Glomerular endothelial cell (primary cell): Measurements from ENCODE around the gene UBE2D2. TPM values are rescaled to one million over a fixed set of nuclear protein-coding genes. Genes with fewer than 3 reads are reported as not detected.
"Not testable (repeated sequence)": the region's sequence is repeated elsewhere in the genome, so short reads cannot be mapped to it uniquely, and the experiment has no call there.

Source experiments
- DNase-seq: peaks from one replicate; pipeline ENCODE4 v3.0.0-alpha.2; 2011; ENCODE audit warnings: low read depth, low spot score; ENCODE audit errors: extremely low read depth
- total RNA-seq: library from RNA; depleted of rRNA; stranded (reverse); fragments of >200 nt; gene quantifications from 2 replicates; pipeline ENCODE4 v1.2.3, GENCODE V29; 2015

The UBE2D2 gene
- 107 and 110 TPM in 2 replicates for total RNA-seq

DNA sequence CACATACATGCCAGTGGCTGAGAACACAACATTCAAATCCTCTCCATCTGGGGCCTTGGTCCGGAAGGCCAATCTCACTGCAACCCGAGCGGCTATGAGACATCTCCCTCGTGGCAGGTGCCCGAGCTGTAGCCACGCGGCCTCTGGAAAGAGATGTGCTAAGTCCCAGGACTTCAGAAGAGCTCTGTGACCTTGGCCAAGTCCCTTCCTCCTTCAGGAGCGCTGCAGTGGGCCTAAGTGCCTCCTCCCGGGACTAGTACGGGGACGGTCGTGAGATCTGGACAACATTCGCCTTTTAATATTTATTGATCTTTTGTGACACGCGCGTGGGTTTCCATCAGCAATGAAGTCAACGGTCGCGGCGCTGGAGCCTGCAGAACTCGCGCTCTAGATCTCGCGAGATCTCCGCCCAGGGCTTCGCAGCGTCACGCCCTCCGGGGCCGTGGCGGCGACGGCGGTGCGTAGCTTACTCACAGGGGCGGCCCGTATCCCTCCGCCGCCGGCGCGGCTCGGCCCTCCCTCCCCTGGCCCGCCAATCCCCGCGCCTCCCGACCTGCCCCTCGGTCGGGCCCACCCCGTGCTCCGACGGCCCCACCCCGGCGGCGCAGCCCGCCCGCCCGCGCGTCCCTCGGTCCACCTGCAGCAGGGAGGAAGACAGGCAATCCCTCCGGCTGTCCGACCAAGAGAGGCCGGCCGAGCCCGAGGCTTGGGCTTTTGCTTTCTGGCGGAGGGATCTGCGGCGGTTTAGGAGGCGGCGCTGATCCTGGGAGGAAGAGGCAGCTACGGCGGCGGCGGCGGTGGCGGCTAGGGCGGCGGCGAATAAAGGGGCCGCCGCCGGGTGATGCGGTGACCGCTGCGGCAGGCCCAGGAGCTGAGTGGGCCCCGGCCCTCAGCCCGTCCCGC lies at the start of gene UBE2D2:
Gene UBE2D2, plus strand, starts transcription at position 588 of the 903 bp plus-strand sequence. CDS start 453 bp downstream, outside the sequence.
- peak; percentile 85 for DNase-seq

DNA sequence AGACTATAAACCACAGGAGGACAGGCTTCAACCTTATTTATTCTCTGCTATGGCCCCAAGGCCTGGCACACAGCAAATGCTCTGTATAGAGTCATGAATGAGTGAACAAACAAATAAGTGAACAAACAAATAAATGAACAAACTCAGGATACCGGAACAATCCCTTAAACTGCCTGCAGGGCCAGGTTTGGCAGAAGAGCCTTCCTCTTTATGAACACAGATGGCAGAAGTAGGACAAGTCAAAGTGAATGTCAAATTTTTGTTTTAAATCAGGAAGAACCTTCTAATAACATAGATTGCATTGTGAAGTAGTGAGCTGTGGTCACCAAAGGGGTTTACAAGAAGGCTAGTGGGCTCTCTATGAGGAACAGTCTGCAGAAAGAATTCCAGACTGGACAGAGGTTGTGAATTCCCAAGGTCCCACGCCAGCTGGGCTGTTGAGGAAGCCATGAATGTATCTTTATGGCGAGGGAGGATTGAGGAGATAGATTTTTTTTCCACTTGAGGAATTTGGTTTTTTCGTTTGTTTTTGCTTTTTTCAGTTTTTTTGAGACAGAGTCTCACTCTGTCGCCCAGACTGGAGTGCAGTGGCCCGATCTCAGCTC lies 48.3 kb upstream of the UBE2D2 start:
- DNase-seq = no peak

GRCh38 chr5:139513434-139513833 lies 47.7 kb upstream of the UBE2D2 start:
- not testable (repeated sequence) for DNase-seq

DNA sequence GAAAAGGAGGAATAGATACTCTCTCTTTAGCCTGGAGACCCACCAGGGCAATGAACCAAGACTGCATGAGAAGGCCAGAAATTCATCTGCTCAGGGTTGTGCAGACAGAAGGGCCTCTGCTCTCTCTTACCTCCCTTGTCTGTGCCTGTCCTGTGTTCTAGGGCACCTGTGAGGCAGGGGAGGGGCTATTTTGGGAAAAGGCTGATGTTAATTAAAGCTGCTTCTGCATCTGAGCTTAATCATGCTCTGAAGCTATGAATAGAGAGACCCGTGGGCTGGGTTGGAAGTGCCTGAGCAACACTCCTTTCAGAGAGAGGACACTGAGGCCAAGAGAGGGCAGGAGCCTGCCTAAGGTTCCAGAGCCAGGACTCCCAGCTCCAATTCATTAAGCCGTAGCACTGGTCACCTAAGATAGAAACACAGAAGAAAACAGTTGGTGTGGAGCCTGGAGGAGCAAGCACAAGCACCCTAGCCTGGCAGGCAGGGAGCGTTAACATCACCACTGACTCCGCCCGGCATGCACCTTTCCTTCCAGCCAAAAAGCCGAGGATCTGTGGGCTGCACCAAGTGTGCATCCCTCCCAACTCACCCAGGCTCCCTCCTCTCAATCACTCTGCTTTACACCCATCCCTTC lies 47.2 kb upstream of the UBE2D2 start:
- DNase-seq = no peak

GRCh38 chr5:139514486-139514856 lies 46.7 kb upstream of the UBE2D2 start:
- no peak for DNase-seq

DNA sequence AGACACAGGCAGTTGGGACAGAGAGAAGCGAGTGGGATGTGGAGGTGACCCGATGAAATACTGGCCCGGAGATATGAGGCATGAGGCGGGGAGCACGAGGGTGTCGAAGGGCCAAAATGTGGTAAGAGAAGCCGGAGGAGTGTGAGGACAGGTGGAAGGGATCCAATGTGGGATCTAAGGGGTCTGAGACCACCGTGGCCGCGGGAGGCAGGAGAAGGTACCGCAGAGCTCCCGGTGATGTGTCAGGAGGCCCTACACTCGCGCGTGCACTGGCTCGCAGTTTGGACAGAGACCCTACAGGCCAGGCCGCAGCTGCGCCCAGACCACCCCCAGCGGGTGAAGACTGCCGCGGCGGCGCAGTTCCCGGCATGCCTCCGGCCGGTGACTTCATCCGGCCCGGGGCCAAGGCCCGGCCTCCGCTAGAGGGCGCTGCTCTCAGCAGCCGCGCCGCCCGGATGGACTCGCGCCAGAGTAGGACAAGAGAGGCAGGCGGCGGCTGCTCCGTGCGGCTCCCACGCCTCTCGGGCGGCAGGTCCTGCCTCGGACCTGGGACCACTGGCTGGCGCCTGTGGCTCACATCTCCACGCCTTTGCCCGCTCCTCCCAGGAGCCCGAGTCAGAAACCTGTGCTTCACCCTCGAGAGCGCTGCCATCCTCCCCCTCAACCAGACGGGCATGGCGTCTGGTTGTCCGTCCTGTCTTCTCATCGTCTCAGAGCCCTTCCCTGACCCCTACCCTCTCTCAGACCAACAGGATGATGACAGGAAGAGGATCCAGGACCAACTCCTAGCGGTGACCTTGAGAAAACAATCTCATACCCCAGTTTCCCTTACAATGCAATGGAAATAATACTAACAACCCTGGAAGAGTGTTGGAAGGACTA lies 43.2 kb upstream of the UBE2D2 start:
- no peak for DNase-seq

DNA sequence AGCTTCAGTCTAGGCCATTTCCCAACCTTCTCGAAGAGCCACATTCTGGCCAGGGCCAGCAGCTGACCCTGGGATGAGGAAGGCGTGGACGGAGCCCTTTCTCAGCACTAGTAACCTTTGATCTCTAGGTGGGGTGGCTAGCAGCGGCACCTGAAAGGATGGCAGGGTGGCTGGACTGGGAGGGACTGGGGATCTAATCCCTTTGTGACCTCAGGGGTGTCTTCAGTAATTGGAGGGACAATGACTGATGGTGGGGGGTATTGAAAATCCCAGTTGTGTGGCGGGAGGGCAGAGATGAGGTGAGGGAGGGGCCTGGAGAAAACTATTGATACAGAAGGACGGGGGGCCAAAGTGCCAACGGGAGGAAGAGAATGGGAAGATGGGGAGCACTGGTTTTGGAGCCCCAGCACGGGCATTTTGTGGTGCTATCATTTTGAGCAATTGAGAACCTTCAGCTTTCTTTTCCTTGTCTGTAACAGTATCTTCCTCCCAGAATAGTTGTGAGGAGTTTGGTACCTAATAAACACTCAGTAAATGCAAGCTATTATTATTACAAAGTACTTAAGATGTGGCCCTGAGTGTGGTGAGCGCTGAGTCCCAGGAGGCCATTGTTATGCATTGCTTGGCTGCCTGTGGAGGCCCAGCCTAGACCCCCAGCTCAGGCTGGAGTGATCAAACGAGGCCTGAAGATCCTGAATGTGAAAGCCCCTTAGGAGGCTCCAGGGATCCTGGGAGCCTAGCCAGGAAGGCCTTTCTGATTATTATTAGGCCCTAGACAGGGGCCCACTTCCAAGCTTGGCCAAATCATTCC lies 37.3 kb upstream of the UBE2D2 start:
- DNase-seq = no peak

- DNase-seq = no peak
Measured at GRCh38 chr5:139524446-139524845, 36.7 kb upstream of the UBE2D2 start.

- no peak for DNase-seq
Measured at GRCh38 chr5:139524940-139525585, 36.1 kb upstream of the UBE2D2 start.

GRCh38 chr5:139525586-139526308 lies 35.4 kb upstream of the UBE2D2 start:
- not testable (repeated sequence) for DNase-seq

DNA sequence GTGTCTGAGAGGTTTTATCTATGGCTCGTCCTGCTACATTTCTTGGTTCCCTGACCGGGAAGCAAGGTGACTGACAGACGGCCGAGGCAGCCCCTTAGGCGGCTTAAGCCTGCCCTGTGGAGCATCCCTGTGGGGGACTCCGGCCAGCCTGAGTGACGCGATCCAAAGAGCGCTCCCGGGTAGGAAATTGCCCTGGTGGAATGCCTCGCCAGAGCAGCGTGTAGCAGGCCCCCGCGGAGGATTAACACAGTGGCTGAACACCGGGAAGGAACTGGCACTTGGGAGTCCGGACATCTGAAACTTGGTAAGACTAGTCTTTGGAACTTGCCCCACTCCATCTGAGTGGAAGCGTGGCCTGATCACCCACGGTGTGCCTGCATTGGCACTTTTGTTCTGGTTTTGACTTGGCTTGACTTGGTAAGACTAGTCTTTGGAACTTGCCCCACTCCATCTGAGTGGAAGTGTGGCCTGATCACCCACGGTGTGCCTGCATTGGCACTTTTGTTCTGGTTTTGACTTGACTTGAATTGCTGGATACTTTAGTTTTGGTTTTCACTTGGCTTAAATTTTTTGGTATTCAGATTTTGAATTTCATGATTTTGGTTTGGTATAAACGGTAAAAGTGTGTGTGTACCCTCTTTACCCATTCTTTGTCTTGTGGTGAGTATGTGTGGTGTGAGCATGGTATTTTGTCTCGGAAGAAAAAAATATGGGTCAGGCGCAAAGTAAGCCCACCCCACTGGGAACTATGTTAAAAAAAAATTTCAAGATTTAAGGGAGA lies 34.6 kb upstream of the UBE2D2 start:
- DNase-seq = not testable (repeated sequence)

DNA sequence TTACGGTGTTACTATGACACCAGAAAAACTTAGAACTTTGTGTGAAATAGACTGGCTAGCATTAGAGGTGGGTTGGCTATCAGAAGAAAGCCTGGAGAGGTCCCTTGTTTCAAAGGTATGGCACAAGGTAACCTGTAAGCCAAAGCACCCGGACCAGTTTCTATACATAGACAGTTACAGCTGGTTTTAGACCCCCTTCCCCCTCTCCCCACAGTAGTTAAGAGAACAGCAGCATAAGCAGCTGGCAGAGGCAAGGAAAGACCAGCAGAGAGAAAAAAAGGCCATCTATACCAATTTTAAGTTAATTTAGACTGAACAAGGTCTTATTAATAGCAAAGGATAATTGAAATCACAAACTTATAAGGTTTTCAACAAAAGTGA lies 34.1 kb upstream of the UBE2D2 start:
- not testable (repeated sequence) for DNase-seq

- not testable (repeated sequence) for DNase-seq
Measured at GRCh38 chr5:139527896-139528467, 33.2 kb upstream of the UBE2D2 start.

GRCh38 chr5:139528695-139529094 lies 32.4 kb upstream of the UBE2D2 start:
- DNase-seq = not testable (repeated sequence)

GRCh38 chr5:139530079-139530478 lies 31.1 kb upstream of the UBE2D2 start:
- DNase-seq = not testable (repeated sequence)

GRCh38 chr5:139531772-139532169 lies 29.4 kb upstream of the UBE2D2 start:
- DNase-seq = no peak

DNA sequence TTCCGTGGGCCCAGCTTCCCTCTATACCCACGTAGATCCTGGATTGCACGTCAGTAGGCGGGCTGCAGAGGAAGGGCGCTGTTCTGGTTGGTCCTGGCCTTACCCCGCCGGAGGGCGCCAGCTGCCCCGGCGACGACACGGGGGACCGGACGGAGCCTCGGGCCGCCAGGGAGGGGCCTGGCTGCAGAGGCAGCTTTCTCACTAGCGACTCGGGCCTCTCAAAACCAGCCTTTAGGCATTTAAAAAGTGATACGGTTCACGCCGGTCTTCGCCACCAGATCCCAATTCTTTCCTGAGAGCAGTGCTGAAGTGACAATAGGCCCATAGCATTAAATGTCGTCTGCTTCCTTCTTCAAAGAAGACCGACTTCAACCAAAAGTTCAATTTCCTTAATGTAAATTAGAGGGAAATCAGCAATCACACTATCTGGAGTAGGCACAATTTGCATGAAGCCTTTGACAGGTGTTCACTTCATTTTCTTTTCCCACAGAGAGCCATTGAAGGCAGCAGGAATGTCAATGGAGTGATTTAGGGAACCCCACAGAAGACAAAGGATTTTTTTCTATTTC lies 17.6 kb upstream of the UBE2D2 start:
- no peak for DNase-seq
